Fibroblast of lung (primary cell): Measurements from ENCODE around the gene KRTAP10-1. TPM values are rescaled to one million over a fixed set of nuclear protein-coding genes. Genes with fewer than 3 reads are reported as not detected.

ENCODE experiments used
- DNase-seq, 2 donors: peaks; one replicate each; pipeline versions ENCODE4 v3.0.0 to v3.0.0-alpha.2; 2010; ENCODE audit warnings: low read depth in 2 of 2
- H2AFZ ChIP-seq: 2 replicates; pipeline ENCODE4 v1.5.1; 2012; ENCODE audit warnings: low read length, control low read depth, inconsistent platforms
- H3K27ac ChIP-seq: 2 replicates; pipeline ENCODE4 v1.5.1; 2011; ENCODE audit warnings: low read length, control low read depth; ENCODE audit not compliant: insufficient read depth
- H3K27me3 ChIP-seq: 2 replicates; pipeline ENCODE4 v1.5.1; 2011; ENCODE audit warnings: mild to moderate bottlenecking, low read length; ENCODE audit not compliant: control insufficient read depth, insufficient read depth
- H3K36me3 ChIP-seq: 2 replicates; pipeline ENCODE4 v1.5.1; 2011; ENCODE audit warnings: low read length; ENCODE audit not compliant: control insufficient read depth, insufficient read depth
- H3K4me1 ChIP-seq: 2 replicates; pipeline ENCODE4 v1.5.1; 2011; ENCODE audit warnings: low read length; ENCODE audit not compliant: control insufficient read depth, insufficient read depth; ENCODE audit errors: extremely low read depth
- H3K4me2 ChIP-seq: 2 replicates; pipeline ENCODE4 v1.5.1; 2011; ENCODE audit warnings: low read length, control low read depth; ENCODE audit not compliant: insufficient read depth; ENCODE audit errors: extremely low read depth
- H3K4me3 ChIP-seq, 4 experiments: fragments of 200-600 bp in 1 of 4; sonication (generic) in 1 of 4; replicated peaks in 1 of 4; 2 replicates each; pipeline ENCODE4 v1.5.1; 2011 to 2016; ENCODE audit warnings: low read length in 4 of 4, low read depth in 3 of 4, mild to moderate bottlenecking in 3 of 4, control low read depth in 2 of 4, inconsistent platforms in 1 of 4, mixed read lengths in 1 of 4; ENCODE audit not compliant: insufficient read depth in 1 of 4; ENCODE audit errors: control extremely low read depth in 1 of 4
- H3K79me2 ChIP-seq: 2 replicates; pipeline ENCODE4 v1.5.1; 2012; ENCODE audit warnings: mild to moderate bottlenecking, low read length, inconsistent platforms; ENCODE audit not compliant: control insufficient read depth, insufficient read depth
- H3K9ac ChIP-seq: 2 replicates; pipeline ENCODE4 v1.5.1; 2011; ENCODE audit warnings: mild to moderate bottlenecking, low read length, control low read depth; ENCODE audit not compliant: insufficient read depth
- H3K9me3 ChIP-seq: 2 replicates; pipeline ENCODE4 v1.5.1; 2012; ENCODE audit warnings: low read depth, low read length; ENCODE audit not compliant: control insufficient read depth, insufficient read depth
- H4K20me1 ChIP-seq: 2 replicates; pipeline ENCODE4 v1.5.1; 2011; ENCODE audit warnings: low read length; ENCODE audit not compliant: control insufficient read depth, insufficient read depth; ENCODE audit errors: extremely low read depth
- CTCF ChIP-seq, 2 donors: IDR thresholded peaks in 1 of 2; conservative IDR thresholded peaks in 1 of 2; 1 replicate in 1 of 2; 2 replicates in 1 of 2; pipeline ENCODE4 v1.5.1; 2011 to 2012; ENCODE audit warnings: low read length in 2 of 2, control low read depth in 1 of 2, inconsistent platforms in 1 of 2, low read depth in 1 of 2, mild to moderate bottlenecking in 1 of 2
- EZH2 ChIP-seq: IDR thresholded peaks from 2 replicates; pipeline ENCODE4 v1.5.1; 2012; ENCODE audit warnings: low read length, control low read depth, mild to moderate bottlenecking; ENCODE audit errors: missing control alignments
- polyA plus RNA-seq, 2 donors: library from polyadenylated mRNA; depleted of rRNA in 1 of 2; stranded (reverse) in 1 of 2; unstranded in 1 of 2; fragments of >200 nt; gene quantifications; 2 replicates each; pipeline ENCODE4 v1.2.1, GENCODE V29; 2011 to 2012; ENCODE audit warnings: missing spikeins in 1 of 2
- total RNA-seq: library from RNA; depleted of rRNA; stranded (reverse); fragments of >200 nt; gene quantifications from 2 replicates; pipeline ENCODE4 v1.2.1, GENCODE V29; 2014

Gene KRTAP10-1
- total and polyA plus RNA-seq, 2 donors (not counting 1 experiment from before 2014, with no cell fraction given): not detected

GRCh38 chr21:44583800-44584147 is 43.8 kb upstream of the KRTAP10-1 start:
- Histone ChIP-seq H3K27me3 (no peaks in the 10 kb centered on the region), H3K27ac (no peak overlapping the region), H3K36me3 (no peaks in the 10 kb centered on the region), H3K4me2 (no peak overlapping the region), H2AFZ (no peak overlapping the region), H3K4me3 (no peak overlapping the region), H3K9me3 (no peaks in the 10 kb centered on the region), H3K9ac (no peak overlapping the region), H3K4me1 (no peaks in the 10 kb centered on the region), H4K20me1 (no peaks in the 10 kb centered on the region), H3K79me2 (no peaks in the 10 kb centered on the region)
- TF ChIP-seq CTCF (conservative IDR thresholded peaks at IDR 0.05 in 1 of 2, IDR thresholded peaks at IDR 0.05 in 1 of 2; ENCODE audit: low read depth in 1 of 2, low read length in 2 of 2) (no peak), EZH2 (no peak)
- DNase-seq: no peak

GRCh38 chr21:44583089-44583799 is 43.2 kb upstream of the KRTAP10-1 start:
- no peaks in the 10 kb centered on the region for H3K79me2 ChIP-seq
- no peak overlapping the region for H3K9ac ChIP-seq
- TF ChIP-seq EZH2 (no peak), CTCF (conservative IDR thresholded peaks at IDR 0.05 in 1 of 2, IDR thresholded peaks at IDR 0.05 in 1 of 2; ENCODE audit: low read depth in 1 of 2, low read length in 2 of 2) (no peak)
- H2AFZ ChIP-seq: no peak overlapping the region
- H3K4me1 ChIP-seq: no peaks in the 10 kb centered on the region
- no peak overlapping the region for H3K4me3 ChIP-seq
- no peaks in the 10 kb centered on the region for H3K9me3 ChIP-seq
- no peak overlapping the region for H3K4me2 ChIP-seq
- H3K27me3 ChIP-seq: no peaks in the 10 kb centered on the region
- DNase-seq: no peak
- H3K27ac ChIP-seq: no peak overlapping the region
- H4K20me1 ChIP-seq: no peaks in the 10 kb centered on the region
- H3K36me3 ChIP-seq: no peaks in the 10 kb centered on the region

- TF ChIP-seq EZH2: no peak
- no peak for TF ChIP-seq CTCF (conservative IDR thresholded peaks at IDR 0.05 in 1 of 2, IDR thresholded peaks at IDR 0.05 in 1 of 2; ENCODE audit: low read depth in 1 of 2, low read length in 2 of 2)
- Histone ChIP-seq H3K79me2 (no peaks in the 10 kb centered on the region), H2AFZ (no peak overlapping the region), H3K9me3 (no peaks in the 10 kb centered on the region), H3K36me3 (no peaks in the 10 kb centered on the region), H3K27ac (no peak overlapping the region), H3K27me3 (no peaks in the 10 kb centered on the region), H3K4me1 (no peaks in the 10 kb centered on the region), H3K4me3 (no peak overlapping the region), H3K4me2 (no peak overlapping the region), H3K9ac (no peak overlapping the region), H4K20me1 (no peaks in the 10 kb centered on the region)
- no peak for DNase-seq
These were observed 42.1 kb upstream of the KRTAP10-1 start for GRCh38 chr21:44582055-44582454.
